ENCODE results near the gene SYNM. TPM values are rescaled to one million over a fixed set of nuclear protein-coding genes. Genes with fewer than 3 reads are reported as not detected.

Gene SYNM, protein sequence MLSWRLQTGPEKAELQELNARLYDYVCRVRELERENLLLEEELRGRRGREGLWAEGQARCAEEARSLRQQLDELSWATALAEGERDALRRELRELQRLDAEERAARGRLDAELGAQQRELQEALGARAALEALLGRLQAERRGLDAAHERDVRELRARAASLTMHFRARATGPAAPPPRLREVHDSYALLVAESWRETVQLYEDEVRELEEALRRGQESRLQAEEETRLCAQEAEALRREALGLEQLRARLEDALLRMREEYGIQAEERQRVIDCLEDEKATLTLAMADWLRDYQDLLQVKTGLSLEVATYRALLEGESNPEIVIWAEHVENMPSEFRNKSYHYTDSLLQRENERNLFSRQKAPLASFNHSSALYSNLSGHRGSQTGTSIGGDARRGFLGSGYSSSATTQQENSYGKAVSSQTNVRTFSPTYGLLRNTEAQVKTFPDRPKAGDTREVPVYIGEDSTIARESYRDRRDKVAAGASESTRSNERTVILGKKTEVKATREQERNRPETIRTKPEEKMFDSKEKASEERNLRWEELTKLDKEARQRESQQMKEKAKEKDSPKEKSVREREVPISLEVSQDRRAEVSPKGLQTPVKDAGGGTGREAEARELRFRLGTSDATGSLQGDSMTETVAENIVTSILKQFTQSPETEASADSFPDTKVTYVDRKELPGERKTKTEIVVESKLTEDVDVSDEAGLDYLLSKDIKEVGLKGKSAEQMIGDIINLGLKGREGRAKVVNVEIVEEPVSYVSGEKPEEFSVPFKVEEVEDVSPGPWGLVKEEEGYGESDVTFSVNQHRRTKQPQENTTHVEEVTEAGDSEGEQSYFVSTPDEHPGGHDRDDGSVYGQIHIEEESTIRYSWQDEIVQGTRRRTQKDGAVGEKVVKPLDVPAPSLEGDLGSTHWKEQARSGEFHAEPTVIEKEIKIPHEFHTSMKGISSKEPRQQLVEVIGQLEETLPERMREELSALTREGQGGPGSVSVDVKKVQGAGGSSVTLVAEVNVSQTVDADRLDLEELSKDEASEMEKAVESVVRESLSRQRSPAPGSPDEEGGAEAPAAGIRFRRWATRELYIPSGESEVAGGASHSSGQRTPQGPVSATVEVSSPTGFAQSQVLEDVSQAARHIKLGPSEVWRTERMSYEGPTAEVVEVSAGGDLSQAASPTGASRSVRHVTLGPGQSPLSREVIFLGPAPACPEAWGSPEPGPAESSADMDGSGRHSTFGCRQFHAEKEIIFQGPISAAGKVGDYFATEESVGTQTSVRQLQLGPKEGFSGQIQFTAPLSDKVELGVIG (N-terminal part only)
- total RNA-seq: 4.6 and 5.3 TPM in 2 replicates

DNA sequence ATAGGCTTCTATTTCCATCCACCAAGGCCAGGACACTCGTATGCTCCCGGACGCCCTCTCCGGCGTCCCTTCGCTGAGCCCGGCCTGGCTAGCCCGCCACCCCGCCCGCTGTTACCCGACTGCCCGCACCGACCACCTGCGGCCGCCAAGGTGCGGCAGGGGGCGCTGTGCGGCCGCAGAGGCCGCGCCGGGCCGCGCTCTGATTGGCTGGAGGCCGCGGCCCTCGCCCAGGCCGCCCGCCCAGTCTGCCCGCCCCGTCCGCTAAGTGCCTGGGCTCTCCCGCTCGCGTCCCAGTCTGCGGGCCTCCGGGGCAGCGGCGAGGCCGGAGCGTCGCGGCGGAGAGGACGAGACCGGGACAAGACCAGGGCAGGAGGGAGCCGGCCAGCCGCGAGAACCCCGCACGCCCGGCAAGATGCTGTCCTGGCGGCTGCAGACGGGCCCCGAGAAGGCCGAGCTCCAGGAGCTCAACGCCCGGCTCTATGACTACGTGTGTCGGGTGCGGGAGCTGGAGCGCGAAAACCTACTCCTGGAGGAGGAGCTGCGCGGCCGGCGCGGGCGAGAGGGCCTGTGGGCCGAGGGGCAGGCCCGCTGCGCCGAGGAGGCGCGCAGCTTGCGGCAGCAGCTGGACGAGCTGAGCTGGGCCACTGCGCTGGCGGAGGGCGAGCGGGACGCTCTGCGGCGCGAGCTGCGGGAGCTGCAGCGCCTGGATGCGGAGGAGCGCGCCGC, at the start of gene SYNM:
SYNM (plus strand) TSS at position 293 of the 726 bp plus-strand sequence; CDS start at position 413, 120 bp downstream.

Other genes with a start within 250 kb of the SYNM start
- gene PGPEP1L, start 97.3 kb upstream of the SYNM start, total RNA-seq: not detected in 2 replicates
- gene TTC23, start 144.5 kb downstream of the SYNM start, total RNA-seq: 22.9 and 25.9 TPM in 2 replicates
- gene LRRC28, start 146.4 kb downstream of the SYNM start, total RNA-seq: 10.2 TPM in 2 replicates